VCaP (cell line): ENCODE results near the gene RRAS2.
"Not testable (repeated sequence)": the region's sequence is repeated elsewhere in the genome, so short reads cannot be mapped to it uniquely, and the experiment has no call there.

ENCODE experiments used
- H3K27ac ChIP-seq: fragments of 450-650 bp; 2 replicates; pipeline ENCODE4 v1.5.1; 2017
- CTCF ChIP-seq: fragments of 450-650 bp; conservative IDR thresholded peaks from 2 replicates; pipeline ENCODE4 v1.5.1; 2017; ENCODE audit warnings: mild to moderate bottlenecking, moderate library complexity

RRAS2 gene

GRCh38 chr11:14358729-14359439 is at the start of gene RRAS2:
RRAS2 (minus strand) TSS chr11:14359183; CDS start chr11:14358870, 313 bp downstream.
- H3K27ac ChIP-seq = peak within 1 kb of the TSS; percentile 85
- no peak; the same call in 1 of the 2 replicates for TF ChIP-seq CTCF

- no peak overlapping the region for H3K27ac ChIP-seq
- TF ChIP-seq CTCF = no peak
These were observed 49.6 kb upstream of the RRAS2 start for GRCh38 chr11:14408612-14409011.

- H3K27ac ChIP-seq = not testable (repeated sequence)
These were observed 47.1 kb upstream of the RRAS2 start for GRCh38 chr11:14406116-14406515.

- H3K27ac ChIP-seq = not testable (repeated sequence)
These were observed 44.5 kb upstream of the RRAS2 start for GRCh38 chr11:14403528-14403927.

GRCh38 chr11:14399087-14399486 is 40.1 kb upstream of the RRAS2 start:
- H3K27ac ChIP-seq = no peak overlapping the region
- no peak for TF ChIP-seq CTCF

GRCh38 chr11:14396273-14396672 is 37.3 kb upstream of the RRAS2 start:
- no peak for TF ChIP-seq CTCF
- H3K27ac ChIP-seq = no peak overlapping the region

GRCh38 chr11:14393889-14394288 is 34.9 kb upstream of the RRAS2 start:
- no peak overlapping the region for H3K27ac ChIP-seq
- TF ChIP-seq CTCF = no peak

GRCh38 chr11:14393129-14393528 is 34.1 kb upstream of the RRAS2 start:
- no peak for TF ChIP-seq CTCF
- no peak overlapping the region for H3K27ac ChIP-seq

GRCh38 chr11:14390669-14391068 is 31.7 kb upstream of the RRAS2 start:
- no peak for TF ChIP-seq CTCF
- no peak overlapping the region for H3K27ac ChIP-seq
